ENCODE data around the gene SH3PXD2A.

GRCh38 chr10:103811463-103811862 is 43.9 kb downstream of the SH3PXD2A start:
- TF ChIP-seq KDM2B (CRISPR knock-in tag; IDR thresholded peaks at IDR 0.05) (no peak), SMAD1 (IDR thresholded peaks at IDR 0.05; ENCODE audit: low read depth, low read length, partially characterized antibody) (no peak), POLR2A (conservative IDR thresholded peaks at IDR 0.05) (no peak), POLR2AphosphoS5 (IDR thresholded peaks at IDR 0.05; ENCODE audit: control insufficient read depth, insufficient read depth, low read depth, low read length) (no peak), HNRNPK (IDR thresholded peaks at IDR 0.05; ENCODE audit: low read depth, low read length, poor library complexity, severe bottlenecking) (no peak), RAD21 (CRISPR knock-in tag; conservative IDR thresholded peaks at IDR 0.05 in 1 of 2, IDR thresholded peaks at IDR 0.05 in 1 of 2) (no peak), JUN (IDR thresholded peaks at IDR 0.05; ENCODE audit: borderline replicate concordance, low read depth, low read length) (no peak), JUN (CRISPR knock-in tag; IDR thresholded peaks at IDR 0.05; ENCODE audit: borderline replicate concordance) (no peak), FOS (IDR thresholded peaks at IDR 0.05; ENCODE audit: extremely low read depth, insufficient read length) (no peak), RNF2 (IDR thresholded peaks at IDR 0.05) (no peak), EP300 (IDR thresholded peaks at IDR 0.05; ENCODE audit: low read length) (no peak)
- TF ChIP-seq, protein P1, sequence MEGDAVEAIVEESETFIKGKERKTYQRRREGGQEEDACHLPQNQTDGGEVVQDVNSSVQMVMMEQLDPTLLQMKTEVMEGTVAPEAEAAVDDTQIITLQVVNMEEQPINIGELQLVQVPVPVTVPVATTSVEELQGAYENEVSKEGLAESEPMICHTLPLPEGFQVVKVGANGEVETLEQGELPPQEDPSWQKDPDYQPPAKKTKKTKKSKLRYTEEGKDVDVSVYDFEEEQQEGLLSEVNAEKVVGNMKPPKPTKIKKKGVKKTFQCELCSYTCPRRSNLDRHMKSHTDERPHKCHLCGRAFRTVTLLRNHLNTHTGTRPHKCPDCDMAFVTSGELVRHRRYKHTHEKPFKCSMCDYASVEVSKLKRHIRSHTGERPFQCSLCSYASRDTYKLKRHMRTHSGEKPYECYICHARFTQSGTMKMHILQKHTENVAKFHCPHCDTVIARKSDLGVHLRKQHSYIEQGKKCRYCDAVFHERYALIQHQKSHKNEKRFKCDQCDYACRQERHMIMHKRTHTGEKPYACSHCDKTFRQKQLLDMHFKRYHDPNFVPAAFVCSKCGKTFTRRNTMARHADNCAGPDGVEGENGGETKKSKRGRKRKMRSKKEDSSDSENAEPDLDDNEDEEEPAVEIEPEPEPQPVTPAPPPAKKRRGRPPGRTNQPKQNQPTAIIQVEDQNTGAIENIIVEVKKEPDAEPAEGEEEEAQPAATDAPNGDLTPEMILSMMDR (IDR thresholded peaks at IDR 0.05 in 2 of 3, conservative IDR thresholded peaks at IDR 0.05 in 1 of 3; ENCODE audit: insufficient read depth in 2 of 3, low read depth in 1 of 3, low read length in 3 of 3) = no peak
- TF ChIP-seq, protein P2, sequence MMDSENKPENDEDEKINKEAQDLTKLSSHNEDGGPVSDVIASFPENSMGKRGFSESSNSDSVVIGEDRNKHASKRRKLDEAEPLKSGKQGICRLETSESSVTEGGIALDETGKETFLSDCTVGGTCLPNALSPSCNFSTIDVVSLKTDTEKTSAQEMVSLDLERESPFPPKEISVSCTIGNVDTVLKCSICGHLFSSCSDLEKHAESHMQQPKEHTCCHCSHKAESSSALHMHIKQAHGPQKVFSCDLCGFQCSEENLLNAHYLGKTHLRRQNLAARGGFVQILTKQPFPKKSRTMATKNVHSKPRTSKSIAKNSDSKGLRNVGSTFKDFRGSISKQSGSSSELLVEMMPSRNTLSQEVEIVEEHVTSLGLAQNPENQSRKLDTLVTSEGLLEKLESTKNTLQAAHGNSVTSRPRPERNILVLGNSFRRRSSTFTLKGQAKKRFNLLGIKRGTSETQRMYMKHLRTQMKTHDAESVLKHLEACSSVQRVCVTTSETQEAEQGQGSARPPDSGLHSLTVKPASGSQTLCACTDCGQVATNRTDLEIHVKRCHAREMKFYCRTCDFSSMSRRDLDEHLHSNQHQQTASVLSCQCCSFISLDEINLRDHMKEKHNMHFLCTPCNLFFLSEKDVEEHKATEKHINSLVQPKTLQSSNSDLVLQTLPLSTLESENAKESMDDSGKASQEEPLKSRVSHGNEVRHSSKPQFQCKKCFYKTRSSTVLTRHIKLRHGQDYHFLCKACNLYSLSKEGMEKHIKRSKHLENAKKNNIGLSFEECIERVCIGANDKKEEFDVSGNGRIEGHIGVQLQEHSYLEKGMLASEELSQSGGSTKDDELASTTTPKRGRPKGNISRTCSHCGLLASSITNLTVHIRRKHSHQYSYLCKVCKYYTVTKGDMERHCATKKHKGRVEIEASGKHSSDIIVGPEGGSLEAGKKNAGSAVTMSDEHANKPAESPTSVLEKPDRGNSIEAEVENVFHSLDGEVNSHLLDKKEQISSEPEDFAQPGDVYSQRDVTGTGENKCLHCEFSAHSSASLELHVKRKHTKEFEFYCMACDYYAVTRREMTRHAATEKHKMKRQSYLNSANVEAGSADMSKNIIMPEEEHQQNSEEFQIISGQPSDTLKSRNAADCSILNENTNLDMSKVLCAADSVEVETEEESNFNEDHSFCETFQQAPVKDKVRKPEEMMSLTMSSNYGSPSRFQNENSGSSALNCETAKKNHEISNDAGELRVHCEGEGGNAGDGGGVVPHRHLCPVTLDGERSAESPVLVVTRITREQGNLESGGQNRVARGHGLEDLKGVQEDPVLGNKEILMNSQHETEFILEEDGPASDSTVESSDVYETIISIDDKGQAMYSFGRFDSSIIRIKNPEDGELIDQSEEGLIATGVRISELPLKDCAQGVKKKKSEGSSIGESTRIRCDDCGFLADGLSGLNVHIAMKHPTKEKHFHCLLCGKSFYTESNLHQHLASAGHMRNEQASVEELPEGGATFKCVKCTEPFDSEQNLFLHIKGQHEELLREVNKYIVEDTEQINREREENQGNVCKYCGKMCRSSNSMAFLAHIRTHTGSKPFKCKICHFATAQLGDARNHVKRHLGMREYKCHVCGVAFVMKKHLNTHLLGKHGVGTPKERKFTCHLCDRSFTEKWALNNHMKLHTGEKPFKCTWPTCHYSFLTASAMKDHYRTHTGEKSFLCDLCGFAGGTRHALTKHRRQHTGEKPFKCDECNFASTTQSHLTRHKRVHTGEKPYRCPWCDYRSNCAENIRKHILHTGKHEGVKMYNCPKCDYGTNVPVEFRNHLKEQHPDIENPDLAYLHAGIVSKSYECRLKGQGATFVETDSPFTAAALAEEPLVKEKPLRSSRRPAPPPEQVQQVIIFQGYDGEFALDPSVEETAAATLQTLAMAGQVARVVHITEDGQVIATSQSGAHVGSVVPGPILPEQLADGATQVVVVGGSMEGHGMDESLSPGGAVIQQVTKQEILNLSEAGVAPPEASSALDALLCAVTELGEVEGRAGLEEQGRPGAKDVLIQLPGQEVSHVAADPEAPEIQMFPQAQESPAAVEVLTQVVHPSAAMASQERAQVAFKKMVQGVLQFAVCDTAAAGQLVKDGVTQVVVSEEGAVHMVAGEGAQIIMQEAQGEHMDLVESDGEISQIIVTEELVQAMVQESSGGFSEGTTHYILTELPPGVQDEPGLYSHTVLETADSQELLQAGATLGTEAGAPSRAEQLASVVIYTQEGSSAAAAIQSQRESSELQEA (IDR thresholded peaks at IDR 0.05; ENCODE audit: low read depth) = no peak

Data from K562 (cell line).